GM23338 (cell line): ENCODE data around the gene ZNF277. TPM values are rescaled to one million over a fixed set of nuclear protein-coding genes. Genes with fewer than 3 reads are reported as not detected.

ENCODE experiments used
- ATAC-seq: fragments of 200-7000 bp; cut with Tn5 transposase; 3 replicates; pipeline ENCODE4 v1.9.1; 2020
- DNase-seq: peaks from one replicate; pipeline ENCODE4 v3.0.0-alpha.2; 2015; ENCODE audit warnings: low spot score
- H2AFZ ChIP-seq: fragments of 200-600 bp; sonication (generic); 2 replicates; pipeline ENCODE4 v1.8.0; 2016; ENCODE audit warnings: antibody characterized with exemption, mild to moderate bottlenecking, moderate library complexity
- H3F3A ChIP-seq: fragments of 200-600 bp; sonication (generic); replicated peaks from 2 replicates; pipeline ENCODE4 v1.8.0; 2017; ENCODE audit warnings: antibody characterized with exemption, mixed run types, low read depth
- H3K27ac ChIP-seq: fragments of 200-600 bp; sonication (generic); 2 replicates; pipeline ENCODE4 v1.6.1; 2016; ENCODE audit warnings: low read depth
- H3K27me3 ChIP-seq: fragments of 200-600 bp; sonication (generic); 2 replicates; pipeline ENCODE4 v1.8.0; 2016; ENCODE audit warnings: mild to moderate bottlenecking, mixed run types, moderate library complexity; ENCODE audit not compliant: insufficient read depth
- H3K36me3 ChIP-seq: fragments of 200-600 bp; sonication (generic); 2 replicates; pipeline ENCODE4 v1.8.0; 2016; ENCODE audit warnings: mild to moderate bottlenecking; ENCODE audit not compliant: insufficient read depth
- H3K4me1 ChIP-seq: fragments of 200-600 bp; sonication (generic); 2 replicates; pipeline ENCODE4 v1.8.0; 2016; ENCODE audit warnings: mild to moderate bottlenecking, moderate library complexity; ENCODE audit not compliant: insufficient read depth
- H3K4me2 ChIP-seq: fragments of 200-600 bp; sonication (generic); 2 replicates; pipeline ENCODE4 v1.7.1; 2017; ENCODE audit warnings: mixed run types
- H3K4me3 ChIP-seq: fragments of 200-600 bp; sonication (generic); 2 replicates; pipeline ENCODE4 v1.6.1; 2016; ENCODE audit warnings: mixed run types
- H3K79me2 ChIP-seq: fragments of 200-600 bp; sonication (generic); replicated peaks from 2 replicates; pipeline ENCODE4 v1.8.0; 2017; ENCODE audit warnings: mild to moderate bottlenecking; ENCODE audit not compliant: insufficient read depth
- H3K9me2 ChIP-seq: fragments of 200-600 bp; sonication (generic); 2 replicates; pipeline ENCODE4 v1.8.0; 2017; ENCODE audit not compliant: insufficient read depth
- H4K20me1 ChIP-seq: fragments of 200-600 bp; sonication (generic); replicated peaks from 2 replicates; pipeline ENCODE4 v1.8.0; 2017; ENCODE audit warnings: mild to moderate bottlenecking; ENCODE audit not compliant: insufficient read depth
- H3K27ac Mint-ChIP-seq: 2 replicates; pipeline ENCODE4 v1.8.0; 2020; ENCODE audit warnings: inconsistent platforms, mild to moderate bottlenecking, moderate library complexity, mixed read lengths
- H3K27me3 Mint-ChIP-seq: 3 replicates; pipeline ENCODE4 v1.8.0; 2022; ENCODE audit warnings: low read depth, mild to moderate bottlenecking, moderate library complexity, mixed read lengths, inconsistent platforms; ENCODE audit not compliant: insufficient read depth, poor library complexity
- H3K36me3 Mint-ChIP-seq: 3 replicates; pipeline ENCODE4 v1.8.0; 2021; ENCODE audit warnings: low read depth, mild to moderate bottlenecking, inconsistent platforms, moderate library complexity, mixed read lengths
- H3K4me1 Mint-ChIP-seq: 3 replicates; pipeline ENCODE4 v1.8.0; 2020; ENCODE audit warnings: mild to moderate bottlenecking, inconsistent platforms, mixed read lengths
- H3K4me3 Mint-ChIP-seq: 3 replicates; pipeline ENCODE4 v1.8.0; 2021; ENCODE audit warnings: moderate library complexity, mild to moderate bottlenecking, inconsistent platforms, mixed read lengths
- H3K9me3 Mint-ChIP-seq: 3 replicates; pipeline ENCODE4 v1.8.0; 2020; ENCODE audit warnings: moderate library complexity, mild to moderate bottlenecking, inconsistent platforms, mixed read lengths
- CREB1 ChIP-seq: fragments of 250-450 bp; sonication (Bioruptor Pico); IDR thresholded peaks from 2 replicates; pipeline ENCODE4 v1.5.0; 2020; ENCODE audit warnings: low read depth, mild to moderate bottlenecking, moderate library complexity
- EZH2 ChIP-seq: fragments of 200-600 bp; sonication (generic); IDR thresholded peaks from one replicate; pipeline ENCODE4 v1.8.0; 2017; ENCODE audit warnings: antibody characterized with exemption, mild to moderate bottlenecking, low read depth; ENCODE audit not compliant: unreplicated experiment
- EZH2phosphoT487 ChIP-seq: fragments of 200-600 bp; sonication (generic); IDR thresholded peaks from one replicate; pipeline ENCODE4 v1.8.1; 2018; ENCODE audit warnings: antibody characterized with exemption; ENCODE audit not compliant: unreplicated experiment
- POLR2AphosphoS5 ChIP-seq: IDR thresholded peaks from 2 replicates; pipeline ENCODE4 v1.6.1; 2016; ENCODE audit warnings: antibody characterized with exemption, low read depth
- STAT1 ChIP-seq: IDR thresholded peaks from one replicate; pipeline ENCODE4 v1.6.1; 2016; ENCODE audit warnings: antibody characterized with exemption; ENCODE audit not compliant: unreplicated experiment
- ZNF114 ChIP-seq: fragments of 250-450 bp; sonication (Bioruptor Pico); IDR thresholded peaks from 2 replicates; pipeline ENCODE4 v1.5.0; 2020; ENCODE audit warnings: mild to moderate bottlenecking, moderate library complexity
- ZNF331 ChIP-seq: fragments of 250-450 bp; sonication (Bioruptor Pico); IDR thresholded peaks from 2 replicates; pipeline ENCODE4 v1.5.0; 2020; ENCODE audit warnings: low read depth, mild to moderate bottlenecking, moderate library complexity
- polyA plus RNA-seq: library from polyadenylated mRNA; unstranded; fragments of >200 nt; fragmentation: Nextera tagmentation; extraction: Ambion mirVana; gene quantifications from 2 replicates; pipeline ENCODE4 v1.2.1, GENCODE V29; 2016
- total RNA-seq: library from RNA; depleted of rRNA; stranded (reverse); fragments of >200 nt; shearing (Covaris generic); gene quantifications from 2 replicates; pipeline ENCODE4 v1.2.3, GENCODE V29; 2014
- TF ChIP-seq, protein P1 (sequence below): IDR thresholded peaks from one replicate; pipeline ENCODE4 v1.6.1; 2018; ENCODE audit warnings: antibody characterized with exemption; ENCODE audit not compliant: unreplicated experiment
- TF ChIP-seq, protein P2 (sequence below): IDR thresholded peaks from 2 replicates; pipeline ENCODE4 v1.6.1; 2016; ENCODE audit warnings: antibody characterized with exemption
- TF ChIP-seq, protein P3 (sequence below), 2 experiments: fragments of 200-600 bp in 1 of 2; sonication (generic) in 1 of 2; conservative IDR thresholded peaks; 2 replicates each; pipeline versions ENCODE4 v1.5.1 to v1.6.1; 2016 to 2017; ENCODE audit warnings: antibody characterized with exemption in 2 of 2, low read depth in 2 of 2, mild to moderate bottlenecking in 2 of 2, moderate library complexity in 1 of 2

Gene ZNF277
- total and polyA plus RNA-seq, 2 experiments from 2014 or later, result 25.4 to 28.9 TPM

DNA sequence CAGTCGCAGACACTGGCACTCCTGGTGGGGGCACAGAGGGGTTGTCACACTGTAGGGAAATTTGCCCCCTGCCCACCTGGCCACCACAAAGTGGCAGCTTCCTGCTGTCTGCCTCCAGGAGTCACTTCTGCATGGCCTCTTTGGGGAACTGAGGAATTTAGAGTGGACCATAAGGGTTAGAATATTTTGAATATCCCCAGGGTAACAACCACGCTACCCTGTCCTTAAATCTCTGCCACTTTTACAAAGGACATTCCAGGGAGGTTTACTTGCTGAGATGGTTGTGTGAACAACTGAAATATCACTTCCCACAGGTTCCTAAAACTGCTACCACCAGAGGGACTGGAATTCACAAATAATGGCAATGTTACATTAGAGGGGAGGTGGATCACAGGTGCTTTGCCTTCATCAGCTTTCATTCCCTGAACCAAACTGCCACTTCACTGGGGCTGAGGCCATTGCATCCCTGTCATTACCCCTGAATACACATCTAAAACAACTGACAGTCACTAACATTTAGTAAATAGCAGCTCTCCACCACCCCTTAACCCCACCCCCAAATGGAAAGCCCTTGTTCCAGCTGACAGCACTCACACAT lies 155.7 kb downstream of the ZNF277 start (continued):
- TF ChIP-seq, protein P1, sequence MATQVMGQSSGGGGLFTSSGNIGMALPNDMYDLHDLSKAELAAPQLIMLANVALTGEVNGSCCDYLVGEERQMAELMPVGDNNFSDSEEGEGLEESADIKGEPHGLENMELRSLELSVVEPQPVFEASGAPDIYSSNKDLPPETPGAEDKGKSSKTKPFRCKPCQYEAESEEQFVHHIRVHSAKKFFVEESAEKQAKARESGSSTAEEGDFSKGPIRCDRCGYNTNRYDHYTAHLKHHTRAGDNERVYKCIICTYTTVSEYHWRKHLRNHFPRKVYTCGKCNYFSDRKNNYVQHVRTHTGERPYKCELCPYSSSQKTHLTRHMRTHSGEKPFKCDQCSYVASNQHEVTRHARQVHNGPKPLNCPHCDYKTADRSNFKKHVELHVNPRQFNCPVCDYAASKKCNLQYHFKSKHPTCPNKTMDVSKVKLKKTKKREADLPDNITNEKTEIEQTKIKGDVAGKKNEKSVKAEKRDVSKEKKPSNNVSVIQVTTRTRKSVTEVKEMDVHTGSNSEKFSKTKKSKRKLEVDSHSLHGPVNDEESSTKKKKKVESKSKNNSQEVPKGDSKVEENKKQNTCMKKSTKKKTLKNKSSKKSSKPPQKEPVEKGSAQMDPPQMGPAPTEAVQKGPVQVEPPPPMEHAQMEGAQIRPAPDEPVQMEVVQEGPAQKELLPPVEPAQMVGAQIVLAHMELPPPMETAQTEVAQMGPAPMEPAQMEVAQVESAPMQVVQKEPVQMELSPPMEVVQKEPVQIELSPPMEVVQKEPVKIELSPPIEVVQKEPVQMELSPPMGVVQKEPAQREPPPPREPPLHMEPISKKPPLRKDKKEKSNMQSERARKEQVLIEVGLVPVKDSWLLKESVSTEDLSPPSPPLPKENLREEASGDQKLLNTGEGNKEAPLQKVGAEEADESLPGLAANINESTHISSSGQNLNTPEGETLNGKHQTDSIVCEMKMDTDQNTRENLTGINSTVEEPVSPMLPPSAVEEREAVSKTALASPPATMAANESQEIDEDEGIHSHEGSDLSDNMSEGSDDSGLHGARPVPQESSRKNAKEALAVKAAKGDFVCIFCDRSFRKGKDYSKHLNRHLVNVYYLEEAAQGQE, result no peak
- TF ChIP-seq STAT1 (no peak), ZNF331 (CRISPR knock-in tag) (no peak), ZNF114 (CRISPR knock-in tag) (no peak), CREB1 (CRISPR knock-in tag) (no peak), POLR2AphosphoS5 (no peak), EZH2phosphoT487 (no peak)
- TF ChIP-seq, protein P2, sequence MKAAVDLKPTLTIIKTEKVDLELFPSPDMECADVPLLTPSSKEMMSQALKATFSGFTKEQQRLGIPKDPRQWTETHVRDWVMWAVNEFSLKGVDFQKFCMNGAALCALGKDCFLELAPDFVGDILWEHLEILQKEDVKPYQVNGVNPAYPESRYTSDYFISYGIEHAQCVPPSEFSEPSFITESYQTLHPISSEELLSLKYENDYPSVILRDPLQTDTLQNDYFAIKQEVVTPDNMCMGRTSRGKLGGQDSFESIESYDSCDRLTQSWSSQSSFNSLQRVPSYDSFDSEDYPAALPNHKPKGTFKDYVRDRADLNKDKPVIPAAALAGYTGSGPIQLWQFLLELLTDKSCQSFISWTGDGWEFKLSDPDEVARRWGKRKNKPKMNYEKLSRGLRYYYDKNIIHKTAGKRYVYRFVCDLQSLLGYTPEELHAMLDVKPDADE, result no peak
- TF ChIP-seq, protein P3, sequence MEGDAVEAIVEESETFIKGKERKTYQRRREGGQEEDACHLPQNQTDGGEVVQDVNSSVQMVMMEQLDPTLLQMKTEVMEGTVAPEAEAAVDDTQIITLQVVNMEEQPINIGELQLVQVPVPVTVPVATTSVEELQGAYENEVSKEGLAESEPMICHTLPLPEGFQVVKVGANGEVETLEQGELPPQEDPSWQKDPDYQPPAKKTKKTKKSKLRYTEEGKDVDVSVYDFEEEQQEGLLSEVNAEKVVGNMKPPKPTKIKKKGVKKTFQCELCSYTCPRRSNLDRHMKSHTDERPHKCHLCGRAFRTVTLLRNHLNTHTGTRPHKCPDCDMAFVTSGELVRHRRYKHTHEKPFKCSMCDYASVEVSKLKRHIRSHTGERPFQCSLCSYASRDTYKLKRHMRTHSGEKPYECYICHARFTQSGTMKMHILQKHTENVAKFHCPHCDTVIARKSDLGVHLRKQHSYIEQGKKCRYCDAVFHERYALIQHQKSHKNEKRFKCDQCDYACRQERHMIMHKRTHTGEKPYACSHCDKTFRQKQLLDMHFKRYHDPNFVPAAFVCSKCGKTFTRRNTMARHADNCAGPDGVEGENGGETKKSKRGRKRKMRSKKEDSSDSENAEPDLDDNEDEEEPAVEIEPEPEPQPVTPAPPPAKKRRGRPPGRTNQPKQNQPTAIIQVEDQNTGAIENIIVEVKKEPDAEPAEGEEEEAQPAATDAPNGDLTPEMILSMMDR (conservative IDR thresholded peaks at IDR 0.05; ENCODE audit: low read depth in 2 of 2), result no peak; a peak in 1 of 4 replicates

DNA sequence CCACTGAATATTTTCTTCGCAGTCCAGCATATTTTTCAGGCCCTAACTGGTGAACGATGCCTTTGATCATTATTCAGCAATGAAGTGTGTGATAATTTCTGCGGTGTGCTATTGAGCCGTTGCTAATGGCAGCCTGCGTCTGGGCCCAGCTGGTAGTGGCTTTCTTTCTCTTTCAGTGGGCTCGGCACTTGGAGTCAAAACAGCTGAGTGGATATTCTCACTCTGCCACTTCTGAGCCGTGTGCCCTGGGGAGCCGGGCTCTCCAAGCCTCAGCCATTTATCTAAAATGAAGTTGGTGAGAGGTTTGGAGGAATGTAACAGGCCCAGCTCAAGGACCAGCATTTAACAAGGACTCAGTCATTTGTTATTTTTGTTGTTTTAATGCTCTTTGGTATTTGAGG lies 156.2 kb downstream of the ZNF277 start:
- peak overlapping the region; percentile 11 for H2AFZ ChIP-seq
- H3K4me1 Mint-ChIP-seq, result peaks cover 15% of the 10 kb centered on the region
- H3K9me3 Mint-ChIP-seq, result no peaks in the 10 kb centered on the region; the same call in 2 of the 3 replicates
- DNase-seq (peak; percentile 33), ATAC-seq (peak; percentile 60)
- H3K4me3 ChIP-seq, result no peak overlapping the region
- 0 out of 2 replicates have a peak, but pooled peaks cover 3% of the 10 kb centered on the region for H3K4me1 ChIP-seq
- H3K9me2 ChIP-seq, result peaks cover 5% of the 10 kb centered on the region; the same call in 1 of the 2 replicates
- H3K27ac Mint-ChIP-seq, result 0 out of 2 replicates have a peak overlapping the region, but pooled peaks have one; percentile 46
- peaks cover 3% of the 10 kb centered on the region for H3K27me3 Mint-ChIP-seq
- no peaks in the 10 kb centered on the region for H3K79me2 ChIP-seq
- no peaks in the 10 kb centered on the region for H3K36me3 ChIP-seq
- H3K4me2 ChIP-seq, result no peak overlapping the region
- H3K36me3 Mint-ChIP-seq, result no peaks in the 10 kb centered on the region
- H3K27me3 ChIP-seq, result no peaks in the 10 kb centered on the region
- H4K20me1 ChIP-seq, result no peaks in the 10 kb centered on the region; the same call in 1 of the 2 replicates
- H3K27ac ChIP-seq, result peak overlapping the region; percentile 80
- no peak overlapping the region for H3K4me3 Mint-ChIP-seq
- H3F3A ChIP-seq, result no peaks in the 10 kb centered on the region; the same call in 1 of the 2 replicates
- TF ChIP-seq EZH2 (no peak), EZH2phosphoT487 (no peak), ZNF114 (CRISPR knock-in tag) (no peak)
- TF ChIP-seq, protein P1, result no peak
